ENCODE data around the gene HMG20A. TPM values are rescaled to one million over a fixed set of nuclear protein-coding genes. Genes with fewer than 3 reads are reported as not detected.
A peak's percentile ranks its signal among the peaks of the same experiment; 100 is the strongest.

HMG20A gene
- total RNA-seq, 1 experiment from 2014 or later = 62.2 TPM

GRCh38 chr15:77531191-77532000 lies 110.7 kb downstream of the HMG20A start:
- no peak for ATAC-seq
- peaks cover 79% of the 10 kb centered on the region for H3K4me1 Mint-ChIP-seq
- no peaks in the 10 kb centered on the region; the same call in 1 of the 2 replicates for H3K9me3 Mint-ChIP-seq
- no peak for TF ChIP-seq PREB (CRISPR knock-in tag; IDR thresholded peaks at IDR 0.05; ENCODE audit: borderline replicate concordance)
- ChIA-PET POLR2A (no interaction called here), CTCF (interaction anchor here (1.1 to 1.6 kb wide), 2 partner anchors 12 to 34 kb away, joined by 4 to 9 read pairs; no protein-coding TSS in a partner anchor)
- H3K36me3 Mint-ChIP-seq = no peaks in the 10 kb centered on the region
- no peak overlapping the region for H3K27ac Mint-ChIP-seq
- peaks cover 13% of the 10 kb centered on the region for H3K27me3 Mint-ChIP-seq (ENCODE audit: low read depth)
- H3K4me3 Mint-ChIP-seq = no peak overlapping the region
- peak; percentile 10 for DNase-seq (ENCODE audit: low spot score)

- ChIA-PET CTCF (interaction anchor here (1.1 to 1.6 kb wide), 2 partner anchors 11 to 35 kb away, joined by 4 to 9 read pairs; no protein-coding TSS in a partner anchor), POLR2A (no interaction called here)
- no peak overlapping the region for H3K27ac Mint-ChIP-seq
- TF ChIP-seq SOX15 (CRISPR knock-in tag; IDR thresholded peaks at IDR 0.05) (no peak), USF2 (CRISPR knock-in tag; IDR thresholded peaks at IDR 0.05) (no peak), MXD4 (CRISPR knock-in tag; IDR thresholded peaks at IDR 0.05; ENCODE audit: borderline replicate concordance) (no peak), GTF2I (CRISPR knock-in tag; conservative IDR thresholded peaks at IDR 0.05) (no peak), NR2C2 (CRISPR knock-in tag; IDR thresholded peaks at IDR 0.05) (no peak), ZNF425 (CRISPR knock-in tag; conservative IDR thresholded peaks at IDR 0.05) (no peak)
- peaks cover 81% of the 10 kb centered on the region for H3K4me1 Mint-ChIP-seq
- H3K4me3 Mint-ChIP-seq = no peak overlapping the region
- no peaks in the 10 kb centered on the region for H3K36me3 Mint-ChIP-seq
- ATAC-seq (no peak), DNase-seq (ENCODE audit: low spot score) (peak; percentile 3)
- peaks cover 10% of the 10 kb centered on the region for H3K27me3 Mint-ChIP-seq (ENCODE audit: low read depth)
- no peaks in the 10 kb centered on the region; the same call in 1 of the 2 replicates for H3K9me3 Mint-ChIP-seq
Measured at GRCh38 chr15:77532067-77532710, 111.5 kb downstream of the HMG20A start.

- peaks cover 10% of the 10 kb centered on the region for H3K27me3 Mint-ChIP-seq (ENCODE audit: low read depth)
- POLR2A ChIA-PET = no interaction called here
- no peak overlapping the region for H3K4me3 Mint-ChIP-seq
- no peaks in the 10 kb centered on the region; the same call in 1 of the 2 replicates for H3K9me3 Mint-ChIP-seq
- H3K4me1 Mint-ChIP-seq = peaks cover 85% of the 10 kb centered on the region
- TF ChIP-seq JAZF1 (CRISPR knock-in tag; IDR thresholded peaks at IDR 0.05) = no peak
- no peak for TF ChIP-seq FOXJ3 (CRISPR knock-in tag; IDR thresholded peaks at IDR 0.05; ENCODE audit: borderline replicate concordance)
- no peak for TF ChIP-seq ATF1 (CRISPR knock-in tag; IDR thresholded peaks at IDR 0.05)
- no peak for TF ChIP-seq MXD4 (CRISPR knock-in tag; IDR thresholded peaks at IDR 0.05; ENCODE audit: borderline replicate concordance)
- TF ChIP-seq TCF7 (CRISPR knock-in tag; IDR thresholded peaks at IDR 0.05; ENCODE audit: low read depth) = no peak
- peak; percentile 5 for DNase-seq (ENCODE audit: low spot score)
- no peak overlapping the region for H3K27ac Mint-ChIP-seq
- no peaks in the 10 kb centered on the region for H3K36me3 Mint-ChIP-seq
- CTCF ChIA-PET = interaction anchor here (0.6 to 1.6 kb wide), 3 partner anchors 10 to 122 kb away, joined by 3 to 17 read pairs (median 3); no protein-coding TSS in a partner anchor
- no peak for ATAC-seq
Measured at GRCh38 chr15:77532846-77533245, 112.2 kb downstream of the HMG20A start.

All from WTC11 (cell line).